ENCODE measurements around the gene TIAM1. TPM values are rescaled to one million over a fixed set of nuclear protein-coding genes. Genes with fewer than 3 reads are reported as not detected.

TIAM1 gene
- total RNA-seq, 1 donor from 2014 or later, result 17.8 TPM

GRCh38 chr21:31251686-31252085, 92.4 kb downstream of the TIAM1 start:
- Mint-ChIP-seq H3K36me3 (ENCODE audit: low read depth, unreplicated experiment) (peaks cover 6% of the 10 kb centered on the region), H3K27ac (ENCODE audit: unreplicated experiment) (no peak overlapping the region), H3K27me3 (ENCODE audit: low read depth, unreplicated experiment) (no peaks in the 10 kb centered on the region), H3K4me1 (ENCODE audit: low read depth, unreplicated experiment) (peaks cover 15% of the 10 kb centered on the region), H3K4me3 (ENCODE audit: unreplicated experiment) (no peak overlapping the region), H3K9me3 (ENCODE audit: unreplicated experiment) (no peaks in the 10 kb centered on the region)
- Histone ChIP-seq H3K36me3 (ENCODE audit: insufficient read depth, low read length) (no peaks in the 10 kb centered on the region), H3K79me2 (ENCODE audit: insufficient read depth, low read length) (peaks cover 8% of the 10 kb centered on the region), H3K4me1 (ENCODE audit: insufficient read depth, low read length) (peaks cover 2% of the 10 kb centered on the region), H3K9me3 (ENCODE audit: insufficient read depth, low read depth, low read length) (no peaks in the 10 kb centered on the region), H2AFZ (ENCODE audit: low read depth, low read length) (no peak overlapping the region), H3K27ac (ENCODE audit: low read depth, low read length) (no peak overlapping the region), H3K27me3 (ENCODE audit: insufficient read depth, low read length) (no peaks in the 10 kb centered on the region), H3K4me2 (ENCODE audit: low read length) (no peak overlapping the region), H3K4me3 (ENCODE audit: insufficient read depth, low read depth, low read length) (no peak overlapping the region), H4K20me1 (ENCODE audit: insufficient read depth, low read length) (peaks cover 12% of the 10 kb centered on the region), H3K9ac (ENCODE audit: low read length) (no peak overlapping the region)
- TF ChIP-seq CTCF (IDR thresholded peaks at IDR 0.05; ENCODE audit: insufficient read depth, low read depth, low read length), result no peak
- no peak for TF ChIP-seq EZH2 (IDR thresholded peaks at IDR 0.05; ENCODE audit: insufficient read depth, low read length)
- FAIRE-seq (no peak), DNase-seq (ENCODE audit: low read depth) (no peak)

- no peaks in the 10 kb centered on the region for H3K27me3 ChIP-seq (ENCODE audit: insufficient read depth, low read length)
- H3K9ac ChIP-seq (ENCODE audit: low read length), result no peak overlapping the region
- H3K27ac ChIP-seq (ENCODE audit: low read depth, low read length), result no peak overlapping the region
- no peak overlapping the region for H3K4me2 ChIP-seq (ENCODE audit: low read length)
- Mint-ChIP-seq H3K27me3 (ENCODE audit: low read depth, unreplicated experiment) (no peaks in the 10 kb centered on the region), H3K4me3 (ENCODE audit: unreplicated experiment) (no peak overlapping the region), H3K4me1 (ENCODE audit: low read depth, unreplicated experiment) (peaks cover 10% of the 10 kb centered on the region), H3K27ac (ENCODE audit: unreplicated experiment) (peak overlapping the region; percentile 19), H3K9me3 (ENCODE audit: unreplicated experiment) (peaks cover 6% of the 10 kb centered on the region), H3K36me3 (ENCODE audit: low read depth, unreplicated experiment) (peaks cover 23% of the 10 kb centered on the region)
- no peak overlapping the region for H3K4me3 ChIP-seq (ENCODE audit: insufficient read depth, low read depth, low read length)
- H3K4me1 ChIP-seq (ENCODE audit: insufficient read depth, low read length), result peaks cover 2% of the 10 kb centered on the region
- no peaks in the 10 kb centered on the region for H3K36me3 ChIP-seq (ENCODE audit: insufficient read depth, low read length)
- FAIRE-seq (no peak), DNase-seq (ENCODE audit: low read depth) (peak; percentile 49)
- TF ChIP-seq EZH2 (IDR thresholded peaks at IDR 0.05; ENCODE audit: insufficient read depth, low read length) (no peak), CTCF (IDR thresholded peaks at IDR 0.05; ENCODE audit: insufficient read depth, low read depth, low read length) (no peak)
- H3K79me2 ChIP-seq (ENCODE audit: insufficient read depth, low read length), result peaks cover 4% of the 10 kb centered on the region
- peaks cover under 1% of the 10 kb centered on the region for H4K20me1 ChIP-seq (ENCODE audit: insufficient read depth, low read length)
- peaks cover 3% of the 10 kb centered on the region for H3K9me3 ChIP-seq (ENCODE audit: insufficient read depth, low read depth, low read length)
- H2AFZ ChIP-seq (ENCODE audit: low read depth, low read length), result no peak overlapping the region
Measured at GRCh38 chr21:31248598-31248997, 95.5 kb downstream of the TIAM1 start.

GRCh38 chr21:31243611-31244010, 100.5 kb downstream of the TIAM1 start:
- no peak overlapping the region for H3K9ac ChIP-seq (ENCODE audit: low read length)
- no peak overlapping the region for H3K27ac ChIP-seq (ENCODE audit: low read depth, low read length)
- H3K4me1 ChIP-seq (ENCODE audit: insufficient read depth, low read length), result peaks cover 2% of the 10 kb centered on the region
- H3K36me3 Mint-ChIP-seq (ENCODE audit: low read depth, unreplicated experiment), result peaks cover 41% of the 10 kb centered on the region
- no peaks in the 10 kb centered on the region for H4K20me1 ChIP-seq (ENCODE audit: insufficient read depth, low read length)
- peaks cover 4% of the 10 kb centered on the region for H3K9me3 ChIP-seq (ENCODE audit: insufficient read depth, low read depth, low read length)
- TF ChIP-seq EZH2 (IDR thresholded peaks at IDR 0.05; ENCODE audit: insufficient read depth, low read length) (no peak), CTCF (IDR thresholded peaks at IDR 0.05; ENCODE audit: insufficient read depth, low read depth, low read length) (no peak)
- peaks cover 7% of the 10 kb centered on the region for H3K4me1 Mint-ChIP-seq (ENCODE audit: low read depth, unreplicated experiment)
- DNase-seq (ENCODE audit: low read depth), result no peak
- H3K9me3 Mint-ChIP-seq (ENCODE audit: unreplicated experiment), result peaks cover 20% of the 10 kb centered on the region
- H2AFZ ChIP-seq (ENCODE audit: low read depth, low read length), result no peak overlapping the region
- no peak for FAIRE-seq
- no peak overlapping the region for H3K4me2 ChIP-seq (ENCODE audit: low read length)
- no peak overlapping the region for H3K27ac Mint-ChIP-seq (ENCODE audit: unreplicated experiment)
- no peaks in the 10 kb centered on the region for H3K27me3 Mint-ChIP-seq (ENCODE audit: low read depth, unreplicated experiment)
- H3K27me3 ChIP-seq (ENCODE audit: insufficient read depth, low read length), result no peaks in the 10 kb centered on the region
- H3K79me2 ChIP-seq (ENCODE audit: insufficient read depth, low read length), result no peaks in the 10 kb centered on the region
- no peaks in the 10 kb centered on the region for H3K36me3 ChIP-seq (ENCODE audit: insufficient read depth, low read length)
- H3K4me3 ChIP-seq (ENCODE audit: insufficient read depth, low read depth, low read length), result no peak overlapping the region
- no peak overlapping the region for H3K4me3 Mint-ChIP-seq (ENCODE audit: unreplicated experiment)
